Subcutaneous abdominal adipose tissue (tissue), 5 donors: ENCODE data around the gene PCDHGB2.
"Not testable (repeated sequence)": the region's sequence is repeated elsewhere in the genome, so short reads cannot be mapped to it uniquely, and the experiment has no call there.

Experiments used
- H3K27ac ChIP-seq: one replicate; pipeline ENCODE4 v1.7.0; 2013; ENCODE audit warnings: low read depth, mild to moderate bottlenecking, inconsistent platforms, low read length, moderate library complexity
- H3K27me3 ChIP-seq, 5 donors: one replicate each; pipeline ENCODE4 v1.7.0; 2013; ENCODE audit warnings: low read length in 5 of 5, inconsistent platforms in 1 of 5; ENCODE audit not compliant: control insufficient read depth in 5 of 5, insufficient read depth in 4 of 5
- H3K36me3 ChIP-seq, 5 donors: one replicate each; pipeline ENCODE4 v1.7.0; 2013; ENCODE audit warnings: low read length in 5 of 5; ENCODE audit not compliant: control insufficient read depth in 5 of 5, insufficient read depth in 5 of 5
- H3K4me1 ChIP-seq, 5 donors: one replicate each; pipeline ENCODE4 v1.7.0; 2013; ENCODE audit warnings: low read length in 5 of 5, mild to moderate bottlenecking in 3 of 5, moderate library complexity in 1 of 5; ENCODE audit not compliant: control insufficient read depth in 5 of 5, insufficient read depth in 5 of 5
- H3K4me3 ChIP-seq, 5 donors: one replicate each; pipeline ENCODE4 v1.7.0; 2013; ENCODE audit warnings: low read length in 5 of 5, low read depth in 1 of 5
- H3K9ac ChIP-seq, 5 donors: one replicate each; pipeline ENCODE4 v1.7.0; 2013; ENCODE audit warnings: low read length in 5 of 5, mild to moderate bottlenecking in 4 of 5, moderate library complexity in 3 of 5
- H3K9me3 ChIP-seq, 5 donors: one replicate each; pipeline ENCODE4 v1.7.0; 2013; ENCODE audit warnings: low read length in 5 of 5; ENCODE audit not compliant: control insufficient read depth in 5 of 5
- donor health status: healthy.
- donor health status: healthy.
- donor health status: healthy.
- donor health status: healthy.
- donor health status: healthy.

Gene PCDHGB2

GRCh38 chr5:141359790-141360426, at the start of gene PCDHGB2:
Gene PCDHGB2, plus strand, starts transcription at chr5:141359994. Its CDS starts 142 bp downstream, at chr5:141360136.
- H3K27ac ChIP-seq, result no peak within 1 kb of the TSS
- no peak within 1 kb of the TSS for H3K9ac ChIP-seq

GRCh38 chr5:141313711-141314110, 46.1 kb upstream of the PCDHGB2 start:
- H3K27ac ChIP-seq, result no peak overlapping the region
- H3K9me3 ChIP-seq, result peaks cover 68 to 89% (median 78%) of the 10 kb centered on the region in 5 donors
- H3K27me3 ChIP-seq, result no peaks in the 10 kb centered on the region
- no peaks in the 10 kb centered on the region for H3K4me1 ChIP-seq
- peaks cover 0 to 25% (median 6%) of the 10 kb centered on the region in 5 donors for H3K36me3 ChIP-seq
- H3K4me3 ChIP-seq, result no peak overlapping the region
- H3K9ac ChIP-seq, result no peak overlapping the region

More at GRCh38 chr5:141359790-141360426, at the start of gene PCDHGB2:
- peaks cover 56 to 86% (median 78%) of the 10 kb centered on the region in 5 donors for H3K9me3 ChIP-seq
- peaks cover 0 to 12% (median 5%) of the 10 kb centered on the region in 5 donors for H3K27me3 ChIP-seq
- H3K36me3 ChIP-seq, result no peaks in the 10 kb centered on the region
- H3K4me3 ChIP-seq, result peak within 1 kb of the TSS; percentile 27 to 63 (median 47)
- peaks cover 0 to 11% (median 7%) of the 10 kb centered on the region in 5 donors for H3K4me1 ChIP-seq

GRCh38 chr5:141316963-141317362, 42.8 kb upstream of the PCDHGB2 start:
- Histone ChIP-seq H3K36me3 (peaks cover 5 to 35% (median 17%) of the 10 kb centered on the region in 5 donors), H3K9me3 (peaks cover 64 to 82% (median 70%) of the 10 kb centered on the region in 5 donors)

GRCh38 chr5:141319202-141319601, 40.6 kb upstream of the PCDHGB2 start:
- peaks cover 0 to 19% (median 12%) of the 10 kb centered on the region in 5 donors for H3K4me1 ChIP-seq
- H3K27ac ChIP-seq, result no peak overlapping the region
- peaks cover 50 to 63% (median 53%) of the 10 kb centered on the region in 5 donors for H3K9me3 ChIP-seq
- H3K27me3 ChIP-seq, result no peaks in the 10 kb centered on the region
- H3K9ac ChIP-seq, result no peak overlapping the region
- peak overlapping the region; percentile 93 to 98 (median 97) for H3K4me3 ChIP-seq
- H3K36me3 ChIP-seq, result peaks cover 5 to 35% (median 17%) of the 10 kb centered on the region in 5 donors

More at GRCh38 chr5:141316963-141317362, 42.8 kb upstream of the PCDHGB2 start:
- not testable (repeated sequence) for H3K27ac ChIP-seq, H3K9ac ChIP-seq, H3K27me3 ChIP-seq
- Histone ChIP-seq H3K4me1 (peaks cover 0 to 19% (median 12%) of the 10 kb centered on the region in 5 donors), H3K4me3 (peak overlapping the region in 1 of 5 donors; percentile 29)

- peak overlapping the region; percentile 97 for H3K27ac ChIP-seq
- H3K36me3 ChIP-seq, result peaks cover 5 to 35% (median 17%) of the 10 kb centered on the region in 5 donors
- H3K9me3 ChIP-seq, result peaks cover 45 to 58% (median 48%) of the 10 kb centered on the region in 5 donors
Observed at GRCh38 chr5:141319699-141320098, 40.1 kb upstream of the PCDHGB2 start.

GRCh38 chr5:141320225-141321169, 39.3 kb upstream of the PCDHGB2 start, which contains the start of gene TAF7:
Gene TAF7, minus strand, starts transcription at chr5:141320784. Its CDS starts 740 bp downstream, at chr5:141320044.
- peak within 1 kb of the TSS; percentile 93 to 98 (median 97) for H3K4me3 ChIP-seq
- H3K4me1 ChIP-seq, result peaks cover 0 to 19% (median 12%) of the 10 kb centered on the region in 5 donors
- peaks cover 37 to 50% (median 40%) of the 10 kb centered on the region in 5 donors for H3K9me3 ChIP-seq
- peaks cover 5 to 27% (median 17%) of the 10 kb centered on the region in 5 donors for H3K36me3 ChIP-seq
- peak within 1 kb of the TSS; percentile 63 to 98 (median 95) for H3K9ac ChIP-seq
- no peaks in the 10 kb centered on the region for H3K27me3 ChIP-seq
- peak within 1 kb of the TSS; percentile 97 for H3K27ac ChIP-seq

More at GRCh38 chr5:141319699-141320098, 40.1 kb upstream of the PCDHGB2 start:
- H3K4me1 ChIP-seq, result peaks cover 0 to 19% (median 12%) of the 10 kb centered on the region in 5 donors
- no peaks in the 10 kb centered on the region for H3K27me3 ChIP-seq
- H3K9ac ChIP-seq, result no peak overlapping the region
- peak overlapping the region; percentile 93 to 98 (median 97) for H3K4me3 ChIP-seq

- Histone ChIP-seq H3K4me1 (peaks cover 0 to 28% (median 14%) of the 10 kb centered on the region in 5 donors), H3K27me3 (no peaks in the 10 kb centered on the region), H3K9ac (no peak overlapping the region), H3K36me3 (peaks cover 5 to 20% (median 12%) of the 10 kb centered on the region in 5 donors), H3K27ac (no peak overlapping the region), H3K9me3 (peaks cover 22 to 40% (median 31%) of the 10 kb centered on the region in 5 donors), H3K4me3 (no peak overlapping the region)
Observed at GRCh38 chr5:141322261-141322660, 37.5 kb upstream of the PCDHGB2 start.

GRCh38 chr5:141326088-141326854, 33.5 kb upstream of the PCDHGB2 start:
- Histone ChIP-seq H3K4me1 (peaks cover 0 to 12% (median 2%) of the 10 kb centered on the region in 5 donors), H3K27me3 (peaks cover 0 to 13% (median 0%) of the 10 kb centered on the region in 5 donors), H3K36me3 (no peaks in the 10 kb centered on the region), H3K27ac (no peak overlapping the region), H3K9me3 (peaks cover 11 to 35% (median 26%) of the 10 kb centered on the region in 5 donors), H3K4me3 (peak overlapping the region; percentile 56 to 81 (median 70)), H3K9ac (peak overlapping the region in 1 of 5 donors; percentile 45)

- H3K36me3 ChIP-seq, result no peaks in the 10 kb centered on the region
- H3K27ac ChIP-seq, result no peak overlapping the region
- peaks cover 0 to 19% (median 2%) of the 10 kb centered on the region in 5 donors for H3K27me3 ChIP-seq
- H3K9ac ChIP-seq, result no peak overlapping the region
- H3K9me3 ChIP-seq, result peaks cover 16 to 51% (median 35%) of the 10 kb centered on the region in 5 donors
- H3K4me3 ChIP-seq, result peak overlapping the region in 1 of 5 donors; percentile 7
- H3K4me1 ChIP-seq, result peaks cover 0 to 9% (median 0%) of the 10 kb centered on the region in 5 donors
Observed at GRCh38 chr5:141328231-141328630, 31.6 kb upstream of the PCDHGB2 start.
